GM19452 (cell line): Measurements from ENCODE around the gene ZNF521.
"Not testable (repeated sequence)": the region's sequence is repeated elsewhere in the genome, so short reads cannot be mapped to it uniquely, and the experiment has no call there.

ENCODE experiments used
- ATAC-seq: cut with Tn5 transposase; IDR thresholded peaks from one replicate; pipeline ENCODE4 v1.9.1; 2021; ENCODE audit not compliant: unreplicated experiment

ZNF521 gene

GRCh38 chr18:25291150-25291549 is 60.8 kb downstream of the ZNF521 start:
- ATAC-seq = no peak

DNA sequence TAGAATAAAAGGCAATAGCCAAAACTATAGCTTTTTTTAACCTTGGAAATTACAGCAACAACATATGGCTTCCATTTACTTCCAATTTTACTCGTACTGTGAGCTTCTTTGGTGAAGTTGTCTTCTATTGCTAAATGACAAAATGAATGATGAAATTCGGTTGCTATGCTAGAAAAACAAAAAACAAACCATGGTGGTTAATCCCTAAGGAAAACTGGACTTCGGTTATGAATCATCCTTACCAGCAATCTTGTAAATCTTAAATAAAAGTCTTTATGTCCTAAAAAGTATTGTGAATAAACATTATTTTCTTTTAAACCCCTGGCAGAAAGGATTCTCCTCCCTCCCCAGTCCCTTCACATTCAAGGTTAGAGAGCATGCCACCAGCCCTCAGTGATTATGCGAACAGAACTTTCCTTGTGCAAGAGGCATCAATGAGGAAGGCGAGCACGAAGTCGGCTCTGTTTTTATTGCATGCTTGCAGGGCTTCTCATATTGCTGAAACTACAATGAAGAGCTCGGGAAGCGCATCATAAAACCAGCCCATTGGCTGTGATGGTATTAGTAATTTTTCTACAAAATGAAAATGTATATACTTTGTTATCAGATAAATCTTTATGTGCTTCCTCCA is 62.9 kb downstream of the ZNF521 start:
- ATAC-seq = no peak

DNA sequence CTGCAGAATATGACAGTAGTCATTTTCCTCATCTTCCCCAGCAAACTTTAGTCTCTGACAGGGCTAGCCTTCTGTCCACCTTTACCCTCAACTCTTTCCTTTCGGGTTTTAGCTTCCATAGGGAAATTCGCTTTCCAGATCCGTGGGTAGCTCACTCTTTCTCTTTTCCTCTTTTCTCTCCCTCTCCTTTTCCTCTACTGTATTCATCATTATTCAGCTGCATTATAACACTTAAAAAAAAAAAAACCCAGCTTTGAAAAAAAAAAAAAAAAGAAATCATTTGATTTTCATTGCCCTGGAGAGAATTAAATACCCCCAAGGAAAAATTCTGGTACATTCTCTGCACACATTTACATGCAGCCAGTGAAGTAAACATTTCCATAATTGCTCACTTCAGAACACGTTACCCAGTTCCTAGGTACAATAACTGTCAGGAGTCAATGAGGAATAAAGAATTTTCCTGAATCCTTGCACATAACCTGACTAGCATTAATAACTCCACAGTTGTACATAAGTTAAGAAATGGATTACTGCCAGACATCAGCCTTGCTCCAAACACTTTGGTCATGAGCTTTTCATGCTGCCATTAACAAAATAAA is 63.5 kb downstream of the ZNF521 start:
- no peak for ATAC-seq

- ATAC-seq = no peak
Observed at GRCh38 chr18:25287106-25287505, 64.9 kb downstream of the ZNF521 start.

- ATAC-seq = no peak
Observed at GRCh38 chr18:25284861-25285550, 67.0 kb downstream of the ZNF521 start.

- no peak for ATAC-seq
Observed at GRCh38 chr18:25284281-25284680, 67.7 kb downstream of the ZNF521 start.

DNA sequence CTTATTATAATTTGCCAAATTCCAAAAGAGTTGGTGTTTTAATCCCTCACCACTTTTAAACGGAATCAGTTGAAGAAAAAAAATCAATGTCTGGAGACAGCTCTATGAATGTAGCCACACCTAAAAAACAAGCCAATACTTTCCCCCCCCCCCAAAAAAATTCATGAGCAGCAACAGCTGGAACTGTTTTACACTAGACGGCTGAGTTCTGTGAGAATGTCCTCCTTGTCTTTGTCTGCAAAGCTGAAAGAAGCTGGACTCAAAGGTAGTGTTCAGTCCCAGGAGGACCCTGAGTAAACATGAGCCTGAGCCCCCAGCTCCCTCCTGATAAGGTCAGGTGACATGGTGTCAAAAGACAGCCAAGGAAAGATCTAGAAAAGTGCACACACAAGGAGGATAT is 68.2 kb downstream of the ZNF521 start:
- ATAC-seq = no peak

- ATAC-seq = no peak
Observed at GRCh38 chr18:25282896-25283703, 68.9 kb downstream of the ZNF521 start.

GRCh38 chr18:25282282-25282681 is 69.7 kb downstream of the ZNF521 start:
- ATAC-seq = no peak

GRCh38 chr18:25281556-25281955 is 70.4 kb downstream of the ZNF521 start:
- no peak for ATAC-seq

GRCh38 chr18:25279961-25280360 is 72.0 kb downstream of the ZNF521 start:
- ATAC-seq = no peak

DNA sequence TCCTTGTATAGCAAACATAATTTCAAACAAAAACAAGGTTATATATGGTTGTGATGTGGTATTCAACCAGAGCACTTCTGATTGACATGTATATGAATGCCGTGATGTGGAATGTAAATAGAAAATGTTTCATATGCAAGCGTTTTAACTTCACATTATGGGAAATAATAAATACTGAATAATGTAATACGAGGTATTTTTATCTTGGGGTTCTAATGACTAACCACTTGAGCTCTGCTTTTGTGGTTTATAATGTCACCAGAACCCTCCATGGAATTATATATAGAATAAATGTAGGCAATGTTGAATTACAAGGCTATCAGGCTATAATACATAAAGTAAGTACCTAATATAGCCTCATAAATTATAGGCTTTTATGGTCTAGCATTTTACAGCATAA is 72.4 kb downstream of the ZNF521 start:
- ATAC-seq = no peak

DNA sequence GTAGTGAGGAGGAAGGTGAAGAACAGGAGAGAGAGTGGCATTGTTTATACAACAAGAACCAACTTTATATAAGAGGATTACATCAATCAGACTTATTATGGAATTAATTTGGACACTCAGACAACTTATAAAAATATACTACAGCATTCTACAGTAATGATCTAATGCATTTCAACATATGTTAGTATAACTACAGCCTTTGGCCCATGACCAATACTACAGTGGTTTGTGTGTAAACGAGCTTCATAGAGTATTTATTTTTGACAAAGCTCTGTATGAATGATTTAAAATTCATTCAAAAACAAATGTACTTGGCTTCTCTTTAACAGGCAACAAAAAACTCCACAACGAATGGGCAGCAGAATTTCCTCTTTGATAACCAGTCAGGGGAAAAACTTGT is 72.8 kb downstream of the ZNF521 start:
- ATAC-seq = no peak

- no peak for ATAC-seq
Observed at GRCh38 chr18:25278394-25278793, 73.6 kb downstream of the ZNF521 start.

DNA sequence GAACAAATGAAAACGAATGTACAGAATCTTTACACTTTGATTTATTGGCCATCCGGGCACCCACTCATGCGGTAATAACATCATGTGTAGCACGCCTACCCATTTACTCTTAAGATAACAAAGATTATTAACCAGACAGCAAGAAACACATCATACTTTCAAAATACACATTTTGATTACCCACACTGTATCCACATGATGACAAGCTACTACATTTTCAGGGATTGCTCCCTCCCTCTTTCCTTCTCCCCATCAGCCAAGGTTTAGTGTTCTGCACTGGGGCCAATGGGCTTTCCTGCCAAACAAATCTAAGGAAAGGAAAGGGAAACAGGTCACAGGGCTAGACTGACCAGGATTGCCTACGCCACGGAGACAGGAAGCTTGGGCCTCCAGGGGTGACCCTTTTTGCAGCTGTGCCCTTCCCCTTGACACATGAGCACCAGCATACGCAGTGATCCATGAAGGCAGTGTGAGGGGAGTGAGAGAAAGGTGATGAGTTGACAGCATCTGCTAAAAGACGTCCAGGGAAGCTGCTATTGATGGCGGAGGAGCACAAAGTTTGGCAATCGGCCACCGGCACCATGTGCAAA is 76.5 kb downstream of the ZNF521 start:
- ATAC-seq = no peak

DNA sequence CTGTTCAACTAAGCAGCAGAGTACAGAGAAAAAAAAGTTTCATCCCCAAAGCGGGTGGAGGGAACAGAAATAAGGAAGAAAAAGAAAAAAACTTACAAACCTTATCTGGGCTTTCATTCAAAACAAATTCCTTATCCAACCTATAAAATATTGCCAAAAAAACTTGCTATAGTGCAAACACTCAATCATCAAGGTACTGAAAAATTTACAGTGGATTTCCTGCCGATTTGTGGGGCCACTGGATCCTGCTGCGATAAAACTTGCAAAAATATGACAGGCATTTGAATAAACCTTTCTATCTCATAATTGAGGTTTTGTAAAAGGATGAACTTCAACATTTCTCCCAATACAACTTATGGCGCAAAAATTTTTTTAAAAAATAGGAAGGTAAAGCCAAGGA is 77.0 kb downstream of the ZNF521 start:
- no peak for ATAC-seq

- ATAC-seq = not testable (repeated sequence)
Observed at GRCh38 chr18:25266931-25267527, 84.9 kb downstream of the ZNF521 start.

DNA sequence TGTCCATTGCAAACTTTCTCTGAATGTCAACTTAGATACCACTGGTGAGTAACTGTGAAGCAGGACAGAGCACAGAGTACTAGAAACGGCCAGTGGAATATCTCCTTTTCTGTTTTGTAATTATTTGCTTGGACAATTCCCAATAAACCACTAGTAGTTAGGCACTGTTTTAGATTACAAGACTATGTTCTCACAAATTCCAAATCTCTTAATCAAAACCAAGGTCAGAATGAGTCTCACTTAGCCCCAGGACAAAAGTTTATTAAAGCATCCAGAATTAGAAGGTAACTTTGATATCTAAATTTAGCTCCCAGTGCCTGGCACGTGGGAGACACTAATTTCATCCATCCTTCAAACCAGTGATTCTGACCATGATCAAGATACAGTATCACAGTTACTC is 89.0 kb downstream of the ZNF521 start:
- no peak for ATAC-seq

GRCh38 chr18:25261768-25262167 is 90.2 kb downstream of the ZNF521 start:
- ATAC-seq = no peak

GRCh38 chr18:25256439-25256838 is 95.5 kb downstream of the ZNF521 start:
- no peak for ATAC-seq

DNA sequence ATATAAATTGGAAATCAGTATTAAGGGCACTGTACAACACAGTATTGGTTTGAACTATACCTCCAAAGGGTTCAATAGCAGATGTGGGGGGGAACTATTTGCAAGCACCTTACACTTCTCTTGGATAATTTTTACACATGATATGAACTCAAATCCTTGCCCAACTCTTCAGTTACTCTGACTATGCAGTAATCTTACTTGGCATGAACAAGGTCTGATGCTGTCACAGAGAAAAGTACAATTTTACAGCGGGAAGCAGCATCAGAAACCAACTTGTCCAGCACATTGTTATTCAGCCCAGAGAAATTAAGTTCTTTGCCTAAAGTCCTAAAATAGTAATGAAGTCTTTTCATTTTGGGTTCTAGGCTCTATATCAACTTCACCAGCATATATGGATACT is 98.2 kb downstream of the ZNF521 start:
- no peak for ATAC-seq
